ENCODE results near the gene HSD11B1.

- TF ChIP-seq CTCF (IDR thresholded peaks at IDR 0.05) (no peak), POLR2A (IDR thresholded peaks at IDR 0.05) (no peak)
Observed at GRCh38 chr1:209778102-209778501, 73.5 kb downstream of the HSD11B1 start.

Data from Peyer's patch (tissue), 4 donors.